WTC11 (cell line): ENCODE results near the gene AOX1.

ENCODE experiments used
- ELF4 ChIP-seq: sonication (generic); formaldehyde crosslinking; IDR thresholded peaks from 2 replicates; pipeline ENCODE4 v1.8.1; 2022; ENCODE audit warnings: low read depth, mild to moderate bottlenecking, moderate library complexity, missing genetic modification reagents
- NFYB ChIP-seq: sonication (generic); formaldehyde crosslinking; conservative IDR thresholded peaks from 2 replicates; pipeline ENCODE4 v1.8.0; 2022; ENCODE audit warnings: low read depth, missing genetic modification reagents
- TF ChIP-seq, protein P1 (sequence below): fragments of 200-600 bp; IDR thresholded peaks from 2 replicates; pipeline ENCODE4 v1.8.0; 2022; ENCODE audit warnings: antibody characterized with exemption
- TF ChIP-seq, protein P2 (sequence below): fragments of 250-450 bp; sonication (Bioruptor Pico); IDR thresholded peaks from 2 replicates; pipeline ENCODE4 v2.1.2; 2022; ENCODE audit warnings: mild to moderate bottlenecking, moderate library complexity

DNA sequence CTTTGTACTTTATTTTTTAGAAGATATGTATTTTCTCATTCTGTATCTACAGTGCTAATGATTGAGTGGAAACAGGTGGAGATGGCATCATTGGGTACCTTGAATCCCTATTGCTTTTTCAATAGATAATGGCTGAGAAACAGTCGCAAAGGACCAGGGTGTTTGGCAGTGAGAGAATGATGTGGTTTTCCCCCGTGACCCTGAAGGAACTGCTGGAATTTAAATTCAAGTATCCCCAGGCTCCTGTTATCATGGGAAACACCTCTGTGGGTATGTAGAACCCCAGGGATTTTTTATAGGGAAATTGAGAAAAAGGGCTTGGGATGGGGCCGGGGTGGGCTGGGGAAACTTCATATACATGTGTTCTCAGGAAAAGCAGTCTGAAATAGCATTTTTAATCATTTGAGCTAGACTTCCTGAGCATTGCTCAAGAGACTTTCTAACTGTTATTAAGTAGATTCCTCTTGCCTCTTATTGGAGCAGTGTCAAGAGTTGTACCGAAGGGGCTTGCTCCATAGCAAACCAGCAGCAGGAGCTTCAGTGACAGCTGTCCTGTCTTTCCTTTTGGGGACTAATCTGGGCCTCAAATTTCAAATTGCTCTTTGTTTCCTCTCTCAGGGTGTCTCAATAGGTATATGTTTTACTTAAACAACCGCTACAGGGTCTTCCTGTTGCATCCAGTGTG, 18.9 kb downstream of the AOX1 start:
- TF ChIP-seq NFYB (CRISPR knock-in tag): no peak
- TF ChIP-seq, protein P1, sequence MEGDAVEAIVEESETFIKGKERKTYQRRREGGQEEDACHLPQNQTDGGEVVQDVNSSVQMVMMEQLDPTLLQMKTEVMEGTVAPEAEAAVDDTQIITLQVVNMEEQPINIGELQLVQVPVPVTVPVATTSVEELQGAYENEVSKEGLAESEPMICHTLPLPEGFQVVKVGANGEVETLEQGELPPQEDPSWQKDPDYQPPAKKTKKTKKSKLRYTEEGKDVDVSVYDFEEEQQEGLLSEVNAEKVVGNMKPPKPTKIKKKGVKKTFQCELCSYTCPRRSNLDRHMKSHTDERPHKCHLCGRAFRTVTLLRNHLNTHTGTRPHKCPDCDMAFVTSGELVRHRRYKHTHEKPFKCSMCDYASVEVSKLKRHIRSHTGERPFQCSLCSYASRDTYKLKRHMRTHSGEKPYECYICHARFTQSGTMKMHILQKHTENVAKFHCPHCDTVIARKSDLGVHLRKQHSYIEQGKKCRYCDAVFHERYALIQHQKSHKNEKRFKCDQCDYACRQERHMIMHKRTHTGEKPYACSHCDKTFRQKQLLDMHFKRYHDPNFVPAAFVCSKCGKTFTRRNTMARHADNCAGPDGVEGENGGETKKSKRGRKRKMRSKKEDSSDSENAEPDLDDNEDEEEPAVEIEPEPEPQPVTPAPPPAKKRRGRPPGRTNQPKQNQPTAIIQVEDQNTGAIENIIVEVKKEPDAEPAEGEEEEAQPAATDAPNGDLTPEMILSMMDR: no peak
- TF ChIP-seq ELF4 (CRISPR knock-in tag): no peak
- TF ChIP-seq, protein P2, sequence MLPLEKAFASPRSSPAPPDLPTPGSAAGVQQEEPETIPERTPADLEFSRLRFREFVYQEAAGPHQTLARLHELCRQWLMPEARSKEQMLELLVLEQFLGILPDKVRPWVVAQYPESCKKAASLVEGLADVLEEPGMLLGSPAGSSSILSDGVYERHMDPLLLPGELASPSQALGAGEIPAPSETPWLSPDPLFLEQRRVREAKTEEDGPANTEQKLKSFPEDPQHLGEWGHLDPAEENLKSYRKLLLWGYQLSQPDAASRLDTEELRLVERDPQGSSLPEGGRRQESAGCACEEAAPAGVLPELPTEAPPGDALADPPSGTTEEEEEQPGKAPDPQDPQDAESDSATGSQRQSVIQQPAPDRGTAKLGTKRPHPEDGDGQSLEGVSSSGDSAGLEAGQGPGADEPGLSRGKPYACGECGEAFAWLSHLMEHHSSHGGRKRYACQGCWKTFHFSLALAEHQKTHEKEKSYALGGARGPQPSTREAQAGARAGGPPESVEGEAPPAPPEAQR (CRISPR knock-in tag): no peak
